ENCODE measurements around the gene SNAP23.

Gene SNAP23

DNA sequence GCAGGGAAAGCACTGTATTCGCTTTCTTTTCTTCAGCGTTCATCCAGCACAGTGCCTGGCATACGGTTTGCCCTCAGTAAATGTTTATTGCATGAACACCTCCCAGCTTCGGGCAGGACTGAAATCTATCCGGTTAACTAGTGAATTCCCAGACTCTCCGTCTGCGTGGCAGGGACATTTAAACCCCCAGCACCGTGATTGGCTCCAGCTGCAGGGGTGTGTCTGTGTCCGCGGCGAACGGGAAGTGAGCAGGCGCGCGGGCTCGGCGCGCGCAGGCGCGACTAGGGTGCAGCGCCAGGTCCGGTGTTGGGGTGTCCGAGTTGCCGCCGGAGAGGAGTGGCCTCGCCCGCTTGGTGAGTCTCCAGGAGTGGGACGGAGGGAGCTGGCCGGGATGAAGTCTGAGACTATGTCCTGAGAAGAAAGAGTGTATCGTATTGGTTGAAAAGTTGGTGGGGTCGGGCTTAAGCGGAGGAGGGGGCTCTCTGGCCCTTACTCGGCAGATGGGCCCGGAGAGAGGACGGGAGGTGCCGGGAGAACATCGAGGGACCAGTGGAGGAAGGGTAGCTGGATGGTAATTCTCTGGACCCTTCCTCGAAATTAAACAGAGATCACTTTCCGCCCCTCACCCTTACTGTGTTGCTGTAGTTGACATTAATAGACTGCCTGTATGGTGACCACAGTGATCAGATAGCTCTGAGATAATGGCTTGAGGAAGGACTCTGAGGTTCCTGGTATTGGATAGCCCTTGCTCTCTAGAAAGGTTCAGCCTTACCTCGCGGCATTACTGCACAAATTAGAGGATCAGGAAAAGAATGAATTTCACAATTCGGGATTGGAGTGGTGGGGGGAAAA, at the start of gene SNAP23:
SNAP23 (plus strand) TSS at position 274 of the 852 bp plus-strand sequence. CDS start 16,213 bp downstream, outside the sequence.
- peak; percentile 95 for DNase-seq (ENCODE audit: low read depth)

DNA sequence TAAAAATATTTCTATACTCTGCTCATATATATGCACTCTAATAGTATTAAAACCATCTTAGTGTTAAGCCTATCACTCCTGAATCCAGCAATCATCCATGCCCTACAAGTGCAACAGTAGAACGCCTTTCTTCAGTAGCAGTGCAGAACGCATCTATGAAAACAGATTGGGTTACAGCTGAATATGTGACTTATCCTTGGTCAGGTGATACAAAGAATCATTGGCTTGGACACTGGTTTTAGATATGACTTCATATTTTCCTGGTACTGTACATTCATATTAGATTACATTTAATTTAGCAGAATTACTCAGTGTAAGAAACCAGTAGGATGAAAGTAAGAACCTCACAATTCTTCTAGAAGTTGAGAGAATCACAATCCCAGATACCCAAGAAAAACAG, 47.8 kb upstream of the SNAP23 start:
- no peak for DNase-seq (ENCODE audit: low read depth)

DNA sequence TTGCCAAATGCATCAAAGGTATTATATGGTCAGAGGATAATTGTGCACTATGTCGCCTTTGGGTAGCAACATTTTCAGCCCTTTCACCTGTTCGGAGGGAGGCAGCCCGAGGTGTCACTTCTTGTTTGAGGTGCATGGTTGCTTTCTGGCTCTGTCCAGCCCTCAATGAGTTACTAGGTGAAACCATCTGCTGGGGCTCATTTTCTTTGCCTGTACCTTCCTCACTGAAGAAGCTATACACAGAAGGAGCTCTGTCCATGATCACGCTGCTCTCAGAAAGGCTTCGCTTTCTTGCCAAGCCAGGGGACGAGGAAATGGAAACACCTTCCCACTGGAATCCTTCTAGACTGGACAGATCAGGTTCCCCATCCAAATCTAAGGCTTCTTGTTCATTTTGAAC, 47.2 kb upstream of the SNAP23 start:
- DNase-seq (ENCODE audit: low read depth), result no peak

DNA sequence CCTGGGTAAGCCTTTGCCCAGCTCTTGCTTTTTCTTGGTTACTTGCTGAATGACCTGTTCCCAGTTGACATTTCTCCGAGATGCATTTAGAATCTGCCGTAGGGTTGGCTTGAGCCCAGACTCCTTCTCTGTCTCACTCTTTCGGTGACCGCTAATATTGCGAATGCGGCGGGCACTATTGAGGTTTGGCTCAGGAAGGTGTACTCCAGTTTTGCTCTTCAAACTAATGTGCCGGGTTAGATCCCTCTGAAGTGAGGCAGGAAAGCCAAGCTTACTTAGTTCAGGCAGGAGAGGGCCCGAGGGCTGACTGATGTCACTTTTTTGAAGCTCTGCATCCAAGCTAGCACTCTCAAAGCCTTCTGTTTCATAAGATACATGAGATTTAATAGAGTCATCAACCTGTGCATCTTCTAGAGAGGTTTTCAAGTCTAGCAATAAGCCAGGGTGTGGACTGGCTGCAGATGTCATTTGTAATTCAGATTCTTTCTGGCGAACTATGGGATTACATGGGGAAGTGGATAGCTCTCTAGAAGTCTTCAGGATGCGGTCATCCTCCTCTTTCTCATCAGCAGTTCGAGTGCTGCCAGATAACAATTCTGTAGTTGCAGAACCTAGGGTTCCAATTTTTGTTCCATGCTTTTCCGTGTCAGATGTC, 45.5 kb upstream of the SNAP23 start:
- no peak for DNase-seq (ENCODE audit: low read depth)

DNA sequence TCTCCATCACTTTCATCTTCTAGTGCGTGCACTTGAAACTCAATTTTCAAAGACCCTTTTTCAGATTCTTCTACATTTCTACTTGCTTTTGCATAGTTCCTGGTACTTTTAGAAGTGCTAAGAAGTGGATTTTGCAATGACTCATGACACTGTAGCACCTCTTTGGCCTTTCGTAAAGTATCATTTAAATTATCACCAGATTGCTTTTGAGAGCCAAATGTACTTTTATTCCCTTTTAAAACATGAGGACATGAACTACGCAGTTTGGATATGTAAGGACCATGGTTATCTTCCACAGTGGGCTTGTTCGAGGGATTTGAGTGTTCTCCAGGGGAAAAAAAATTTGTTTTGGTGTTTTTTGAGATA, 45.0 kb upstream of the SNAP23 start:
- no peak for DNase-seq (ENCODE audit: low read depth)

DNA sequence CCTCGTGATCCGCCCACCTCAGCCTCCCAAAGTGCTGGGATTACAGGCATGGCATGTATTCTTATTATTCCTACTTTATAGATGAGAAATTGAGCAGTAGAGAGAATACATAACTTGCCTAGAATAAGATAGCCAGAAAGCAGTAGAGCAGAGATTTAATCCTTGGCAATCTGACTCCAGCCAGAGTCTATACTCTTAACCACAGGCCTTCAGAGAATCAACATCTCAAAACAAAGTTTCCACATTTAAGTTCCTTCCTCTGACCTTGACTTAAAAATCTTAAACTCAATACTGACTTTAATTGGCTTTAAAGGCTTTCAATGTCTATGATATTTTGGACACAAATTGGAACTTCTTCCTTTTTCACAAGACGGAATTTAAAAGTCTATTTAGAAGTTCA, 41.6 kb upstream of the SNAP23 start:
- no peak for DNase-seq (ENCODE audit: low read depth)

DNA sequence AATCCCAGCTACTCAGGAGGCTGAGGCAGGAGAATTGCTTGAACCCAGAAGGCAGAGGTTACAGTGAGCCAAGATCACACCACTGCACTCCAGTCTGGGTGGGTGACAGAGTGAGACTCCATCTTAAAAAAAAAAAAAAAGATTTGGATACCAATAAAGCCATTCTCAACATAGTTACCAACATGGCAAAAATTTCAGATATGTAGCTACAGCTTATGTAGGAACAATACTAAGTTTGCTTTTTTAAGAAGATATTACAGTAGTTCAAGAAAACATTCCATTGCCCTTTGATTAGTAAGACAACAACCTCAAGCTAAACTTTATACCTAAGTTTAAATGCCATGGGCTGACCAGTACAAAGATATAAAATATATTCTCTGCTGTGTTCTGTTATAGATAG, 38.9 kb upstream of the SNAP23 start:
- no peak for DNase-seq (ENCODE audit: low read depth)

DNA sequence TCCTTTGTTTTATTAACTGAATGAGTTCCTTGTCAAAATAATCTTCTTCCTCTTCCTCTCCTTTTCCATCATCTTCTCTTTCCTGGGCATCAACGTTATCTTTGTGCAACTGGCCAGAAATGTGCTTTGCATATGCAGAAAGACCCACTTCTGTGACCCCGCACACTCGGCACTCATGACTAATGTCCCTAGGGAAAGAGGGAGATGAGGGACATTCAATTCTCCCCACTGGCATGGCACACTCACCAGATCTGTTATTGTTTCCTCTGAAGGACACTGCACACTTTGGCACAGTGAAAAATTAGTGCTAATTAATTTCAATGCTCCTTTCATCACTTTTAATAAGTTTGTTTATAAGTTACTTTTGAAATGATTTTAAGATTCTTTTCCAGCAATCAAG, 38.5 kb upstream of the SNAP23 start:
- no peak for DNase-seq (ENCODE audit: low read depth)

DNA sequence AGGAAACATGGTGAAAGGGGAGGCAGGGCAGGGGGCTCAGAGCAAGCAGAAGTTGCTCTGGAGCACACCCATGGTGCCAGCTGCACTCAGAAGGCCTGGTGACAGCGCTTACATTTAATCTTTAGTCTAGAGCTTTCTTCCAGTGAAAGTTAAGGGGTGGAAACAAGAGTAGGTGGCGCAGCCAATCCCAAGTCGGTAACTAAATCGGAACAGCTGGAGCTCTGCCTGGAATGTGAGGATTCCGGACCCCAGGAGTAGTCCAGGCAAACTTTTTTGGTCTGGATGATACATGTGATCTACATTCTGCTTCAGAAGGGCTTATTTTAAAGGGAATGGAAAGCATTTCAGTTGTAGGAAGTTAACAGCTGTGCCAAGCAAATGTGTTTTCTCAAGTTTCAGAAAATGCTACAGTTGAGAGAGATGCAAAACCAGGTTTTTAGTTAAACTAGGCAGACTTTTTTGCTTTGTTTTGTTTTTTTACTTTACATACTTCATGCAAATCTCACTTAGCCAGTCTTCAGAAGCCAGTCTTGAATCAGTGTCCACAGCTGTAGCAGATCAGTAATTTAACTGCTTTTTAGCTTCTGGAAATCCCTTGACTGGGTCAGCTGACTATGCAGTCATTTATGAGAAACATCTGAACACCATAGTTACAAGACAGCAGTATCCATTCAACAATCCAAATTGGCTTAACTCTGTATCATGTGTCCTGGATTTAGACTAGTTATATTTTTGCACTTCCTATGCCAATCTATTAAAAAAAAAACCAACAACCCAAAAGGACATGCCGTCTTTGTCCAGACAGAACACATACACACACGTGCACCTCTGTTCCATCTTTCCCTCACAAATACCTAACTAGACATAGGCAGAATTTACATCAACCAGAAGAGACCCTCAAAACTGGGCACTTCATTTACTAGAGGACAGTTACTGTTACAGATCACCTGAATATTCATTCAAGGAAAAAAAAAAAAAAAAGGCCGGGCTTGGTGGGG, 37.7 kb upstream of the SNAP23 start:
- DNase-seq (ENCODE audit: low read depth), result peak; percentile 84

DNA sequence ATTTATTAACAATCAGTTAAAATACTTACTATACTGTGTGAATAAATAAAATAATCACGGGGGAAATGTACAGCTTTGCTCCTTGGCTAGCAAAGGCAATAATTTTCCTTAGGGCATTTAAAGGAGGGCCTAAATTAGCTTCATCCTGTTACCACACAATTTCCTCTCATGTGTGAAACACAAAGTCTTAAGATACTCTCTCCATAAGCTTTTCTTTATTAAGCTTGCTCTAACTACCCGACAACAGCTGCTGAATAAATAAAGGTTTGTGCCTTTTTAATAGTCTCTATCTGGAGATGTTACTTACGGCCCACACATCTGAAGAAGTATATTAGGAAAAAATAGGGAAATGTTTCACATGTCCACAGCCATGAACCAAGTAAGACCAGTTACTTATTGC, 34.2 kb upstream of the SNAP23 start:
- DNase-seq (ENCODE audit: low read depth), result no peak

DNA sequence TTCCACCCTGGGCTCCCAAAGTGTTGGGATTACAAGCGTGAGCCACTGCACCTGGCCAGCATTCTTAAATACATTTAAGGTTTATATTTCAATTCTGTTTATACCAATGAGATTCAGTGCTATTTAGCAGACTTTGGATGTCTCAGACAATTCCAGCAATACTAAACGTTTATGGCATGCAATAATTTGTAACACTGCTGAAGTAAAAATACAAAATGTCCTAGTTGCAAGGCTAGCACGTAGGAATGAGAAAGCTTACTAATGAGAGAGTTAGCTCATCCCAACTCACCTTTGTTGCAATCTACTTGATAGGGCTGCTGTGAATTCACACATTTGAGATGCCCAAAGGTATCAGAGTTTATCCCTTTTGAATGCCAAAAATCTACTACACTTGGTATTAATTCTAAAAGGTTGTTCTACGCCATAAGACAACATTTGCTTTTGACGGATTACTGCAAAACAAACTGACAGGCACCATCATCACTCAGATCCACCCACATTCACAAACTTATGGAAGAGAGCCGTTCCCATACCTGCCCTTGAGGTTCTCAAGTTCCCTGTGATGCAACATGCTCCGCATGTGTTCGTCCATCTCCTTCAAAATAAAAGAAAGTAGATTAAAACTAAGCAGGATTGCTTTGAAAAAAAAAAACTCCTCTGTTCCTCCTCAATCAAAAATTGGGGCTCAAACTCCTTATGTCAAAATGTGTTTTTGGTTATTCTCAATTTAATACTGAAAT, 29.7 kb upstream of the SNAP23 start:
- DNase-seq (ENCODE audit: low read depth), result no peak

DNA sequence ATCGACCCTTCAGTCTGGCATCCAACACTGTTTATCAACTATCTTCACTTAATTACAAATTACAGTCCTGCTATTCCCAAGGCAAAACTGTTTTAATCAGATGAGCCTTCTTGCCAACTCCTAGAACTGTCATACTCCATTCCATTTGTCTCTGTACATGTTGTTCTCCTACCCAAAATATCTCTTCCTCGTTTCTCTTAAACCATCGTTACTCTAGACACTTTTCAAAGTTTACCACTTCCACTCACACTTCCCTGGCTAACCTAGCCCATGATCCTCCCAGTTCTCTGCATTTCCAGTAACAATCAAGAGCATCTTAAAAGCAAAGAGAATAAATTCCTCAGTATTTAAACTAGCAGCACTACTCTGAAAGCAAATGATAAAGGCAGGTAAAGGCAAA, 24.4 kb upstream of the SNAP23 start:
- no peak for DNase-seq (ENCODE audit: low read depth)

DNA sequence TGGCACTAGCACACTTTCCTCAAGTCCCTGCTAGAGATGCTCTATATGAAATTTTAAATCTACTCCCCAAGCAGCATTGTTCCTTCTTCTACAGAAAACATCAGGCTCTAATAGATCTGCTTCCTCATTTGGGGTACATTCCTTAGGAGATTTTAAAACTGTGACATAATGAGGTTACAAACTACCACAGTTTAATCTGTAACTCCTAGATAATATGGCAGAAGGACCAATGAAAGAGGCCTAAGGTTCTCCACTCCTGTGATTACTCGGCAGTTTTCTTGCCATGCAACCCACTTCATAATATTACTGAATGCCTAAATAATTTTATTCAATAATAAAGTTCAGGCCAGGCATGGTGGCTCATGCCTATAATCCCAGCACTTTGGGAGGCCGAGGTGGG, 20.6 kb upstream of the SNAP23 start:
- DNase-seq (ENCODE audit: low read depth), result no peak

DNA sequence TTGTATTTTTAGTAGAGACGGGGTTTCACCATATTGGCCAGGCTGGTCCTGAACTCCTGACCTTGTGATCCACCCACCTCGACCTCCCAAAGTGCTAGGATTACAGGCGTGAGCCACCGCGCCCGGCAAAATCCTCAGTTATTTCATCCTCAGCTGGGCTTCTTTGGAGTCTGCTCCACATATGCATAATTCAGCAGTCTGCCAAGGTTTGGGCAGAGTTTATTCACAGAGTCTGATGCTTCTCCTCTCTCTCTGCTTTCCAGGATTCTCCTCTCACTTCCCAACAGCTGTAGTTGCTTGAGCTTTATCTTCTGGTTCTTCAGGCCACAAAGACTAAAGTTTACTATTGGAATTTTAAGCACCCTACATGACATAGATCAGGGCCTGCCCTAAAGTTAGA, 12.7 kb upstream of the SNAP23 start:
- DNase-seq (ENCODE audit: low read depth), result no peak

DNA sequence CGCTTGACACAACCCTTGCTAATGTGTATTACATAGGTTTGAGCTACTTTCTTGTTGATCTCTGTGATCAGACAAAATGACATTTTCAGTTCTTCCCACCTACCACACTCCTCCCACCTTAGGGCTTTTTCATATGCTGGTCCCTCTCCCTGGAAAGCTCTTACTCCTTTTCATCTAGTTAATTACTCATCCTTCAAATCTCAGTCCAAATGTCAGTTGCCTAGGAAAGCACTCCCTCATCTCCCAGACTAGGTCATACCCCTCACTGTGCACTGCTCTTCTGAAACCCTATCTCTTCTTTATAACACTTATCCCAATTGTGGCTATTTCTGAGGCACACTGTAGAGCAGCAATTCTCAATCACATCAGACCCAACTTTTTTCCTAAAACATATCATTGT, 11.8 kb upstream of the SNAP23 start:
- no peak for DNase-seq (ENCODE audit: low read depth)

DNA sequence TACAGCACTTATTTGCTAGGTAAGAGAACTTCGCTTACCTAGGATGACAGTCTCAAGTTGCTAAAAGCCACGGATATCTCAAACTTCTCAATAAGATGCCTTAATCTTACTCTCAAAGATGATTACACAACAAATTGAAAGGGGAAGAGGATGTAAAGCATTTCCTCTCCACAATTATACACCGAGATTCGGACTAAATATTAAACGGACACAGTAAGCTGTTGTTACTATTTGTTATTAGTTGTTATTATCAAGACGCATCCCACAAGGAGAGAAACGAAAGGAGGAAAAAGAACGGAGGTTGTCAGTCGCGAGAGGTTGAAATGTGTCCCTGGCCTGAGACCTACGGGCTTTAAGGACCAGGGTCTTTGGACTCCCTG, 5.2 kb upstream of the SNAP23 start:
- DNase-seq (ENCODE audit: low read depth), result no peak

DNA sequence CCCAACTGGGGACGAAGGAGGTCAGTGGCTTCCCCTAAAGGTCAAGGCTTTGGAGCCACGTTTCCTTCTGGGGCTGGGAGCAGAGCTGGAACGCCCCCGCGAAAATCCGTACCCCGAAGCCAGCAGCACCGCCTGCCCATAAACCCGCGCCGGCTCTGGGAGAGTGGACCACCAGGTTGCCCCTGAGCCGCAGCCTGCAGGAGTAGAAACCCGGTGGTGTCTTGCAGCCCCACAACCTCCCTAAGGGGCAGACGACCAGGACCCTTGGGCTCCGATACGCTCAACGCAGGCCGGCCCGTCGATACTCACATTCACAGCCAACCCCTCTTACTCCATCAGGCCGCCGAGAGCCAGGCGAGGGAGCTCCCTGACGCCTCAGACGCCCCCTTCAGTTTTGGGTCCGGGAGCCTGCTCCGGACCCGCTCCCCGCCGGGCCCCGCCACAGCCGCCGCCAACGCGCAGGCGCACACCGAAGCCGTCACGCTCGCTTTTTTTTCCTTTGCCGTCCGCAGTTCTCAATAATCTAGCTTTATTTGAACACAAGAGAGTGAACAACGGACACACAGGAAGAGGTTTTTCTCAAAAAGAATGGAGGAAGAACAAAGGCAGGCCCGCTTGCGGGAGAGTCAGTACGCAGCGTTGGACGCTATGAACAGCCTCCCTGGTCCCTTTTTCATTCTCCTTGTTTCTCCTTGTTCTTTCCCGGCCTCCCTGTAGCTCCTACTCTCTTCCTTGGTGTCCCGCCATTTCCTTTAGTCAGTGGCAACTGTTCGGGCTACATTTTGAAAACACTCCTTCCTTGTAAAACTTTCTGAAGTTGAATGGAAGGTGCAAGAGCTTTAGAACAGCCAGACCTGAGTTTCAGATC, 4.5 kb upstream of the SNAP23 start, which contains the start of gene ZNF106:
ZNF106 (minus strand) TSS at position 471 of the 868 bp plus-strand sequence. CDS start 18,852 bp downstream, outside the sequence.
- DNase-seq (ENCODE audit: low read depth), result peak; percentile 90

DNA sequence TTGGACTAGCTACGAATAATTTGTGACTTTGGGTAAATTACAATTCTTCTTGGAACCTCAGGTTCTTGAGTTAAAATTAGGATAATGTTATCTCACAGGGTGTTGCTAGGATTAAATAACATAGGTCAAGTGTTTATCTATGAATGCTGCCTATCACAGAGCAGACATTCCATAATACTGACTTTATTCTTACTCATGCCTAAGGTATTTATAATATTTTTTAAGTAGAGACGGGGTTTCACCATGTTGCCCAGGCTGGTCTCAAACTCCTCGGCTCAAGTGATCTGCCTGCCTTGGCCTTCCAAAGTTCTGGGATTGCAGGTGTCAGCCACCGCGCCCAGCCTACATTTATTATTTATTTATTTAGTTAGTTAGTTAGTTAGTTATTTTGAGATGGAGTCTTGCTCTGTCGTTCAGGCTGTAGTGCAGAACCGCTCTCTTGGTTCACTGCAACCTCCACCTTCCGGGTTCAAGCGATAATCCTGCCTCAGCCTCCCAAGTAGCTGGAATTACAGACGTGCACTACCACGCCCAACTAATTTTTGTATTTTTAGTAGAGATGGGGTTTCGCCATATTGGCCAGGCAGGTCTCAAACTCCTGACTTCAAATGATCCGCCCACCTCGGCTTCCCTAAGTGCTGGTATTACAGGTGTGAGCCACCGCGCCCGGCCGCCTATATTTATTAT, 3.8 kb upstream of the SNAP23 start:
- peak; percentile 85 for DNase-seq (ENCODE audit: low read depth)

DNA sequence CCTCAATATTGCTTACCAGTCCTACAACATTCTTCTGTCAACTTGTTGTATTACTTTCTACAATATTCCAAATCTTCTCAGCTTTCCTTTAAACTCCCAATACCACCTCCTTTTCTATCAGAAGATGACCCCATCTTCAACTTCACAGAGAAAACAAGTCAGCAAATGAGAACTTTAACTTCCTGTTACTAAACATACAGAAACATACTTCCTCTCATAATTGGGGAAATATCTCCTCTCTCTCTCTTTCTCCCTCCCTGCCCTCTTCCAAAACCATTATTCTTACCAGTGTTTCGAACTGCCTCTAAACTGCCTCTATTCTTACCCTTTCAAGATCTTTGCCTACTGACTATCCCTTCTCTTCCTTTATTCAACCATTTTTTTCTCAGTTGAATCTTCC, 1.8 kb upstream of the SNAP23 start:
- DNase-seq (ENCODE audit: low read depth), result no peak

DNA sequence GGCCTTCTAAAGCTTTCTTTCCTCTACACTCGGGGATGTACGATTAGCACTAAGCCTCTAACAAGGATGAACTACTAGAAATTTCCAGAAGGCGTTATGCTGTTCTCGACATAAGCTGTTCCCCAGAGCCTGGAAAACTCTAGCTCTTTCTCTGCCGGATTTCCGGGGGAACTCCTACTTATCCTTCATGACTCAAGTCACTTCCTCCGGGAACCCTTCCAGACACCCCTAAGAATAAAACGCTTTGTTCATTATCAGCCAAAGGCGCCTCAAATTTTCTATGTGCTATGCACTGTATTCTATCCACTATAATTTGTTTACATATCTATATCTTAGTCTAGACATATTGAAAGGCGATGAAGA, 455 bp upstream of the SNAP23 start:
- peak; percentile 81 for DNase-seq (ENCODE audit: low read depth)

All from amniotic epithelial cell (primary cell).